Measurements from ENCODE around the gene DDX10. TPM values are rescaled to one million over a fixed set of nuclear protein-coding genes. Genes with fewer than 3 reads are reported as not detected.

DDX10 gene
- total RNA-seq, 1 experiment from 2014 or later, result 78.3 TPM

- H3K4me3 ChIP-seq (ENCODE audit: low read depth, low read length), result no peak overlapping the region
- H3K27me3 Mint-ChIP-seq (ENCODE audit: insufficient read depth, unreplicated experiment), result no peaks in the 10 kb centered on the region
- H3K36me3 Mint-ChIP-seq (ENCODE audit: insufficient read depth, unreplicated experiment), result no peaks in the 10 kb centered on the region
- ChIA-PET CTCF (no interaction called here), POLR2A (no interaction called here)
- intact Hi-C loops (cut with micrococcal nuclease; ENCODE audit: unreplicated experiment), result no loop called here
- BruUV-seq (replicated peaks), result no TSS peak
- no peaks in the 10 kb centered on the region for H3K36me3 ChIP-seq (ENCODE audit: control insufficient read depth, insufficient read depth, low read length)
- no peak overlapping the region for H3K27ac Mint-ChIP-seq (ENCODE audit: unreplicated experiment)
- TF ChIP-seq CTCF (IDR thresholded peaks at IDR 0.05; ENCODE audit: insufficient read depth in 1 of 2, low read depth in 1 of 2, low read length in 1 of 2, severe bottlenecking in 1 of 2, unreplicated experiment in 1 of 2), result no peak
- H3K9me3 ChIP-seq, result no peaks in the 10 kb centered on the region
- H3K4me1 Mint-ChIP-seq (ENCODE audit: low read depth, unreplicated experiment), result peaks cover 6% of the 10 kb centered on the region
- no peak for DNase-seq
- no peak overlapping the region for H3K4me3 Mint-ChIP-seq (ENCODE audit: unreplicated experiment)
- no peaks in the 10 kb centered on the region for H3K27me3 ChIP-seq (replicated peaks; ENCODE audit: control insufficient read depth, insufficient read depth, low read length)
- peaks cover 9% of the 10 kb centered on the region for H3K9me3 Mint-ChIP-seq (ENCODE audit: unreplicated experiment)
- peaks cover 8% of the 10 kb centered on the region for H3K4me1 ChIP-seq
These were observed 128.3 kb downstream of the DDX10 start for GRCh38 chr11:108793138-108793537.

GRCh38 chr11:108793611-108794010 lies 128.7 kb downstream of the DDX10 start:
- no peak for DNase-seq
- H3K4me1 Mint-ChIP-seq (ENCODE audit: low read depth, unreplicated experiment), result peaks cover 10% of the 10 kb centered on the region
- no peaks in the 10 kb centered on the region for H3K27me3 Mint-ChIP-seq (ENCODE audit: insufficient read depth, unreplicated experiment)
- intact Hi-C loops (cut with micrococcal nuclease; ENCODE audit: unreplicated experiment), result no loop called here
- peaks cover 9% of the 10 kb centered on the region for H3K9me3 Mint-ChIP-seq (ENCODE audit: unreplicated experiment)
- Histone ChIP-seq H3K27me3 (replicated peaks; ENCODE audit: control insufficient read depth, insufficient read depth, low read length) (no peaks in the 10 kb centered on the region), H3K4me3 (ENCODE audit: low read depth, low read length) (no peak overlapping the region), H3K36me3 (ENCODE audit: control insufficient read depth, insufficient read depth, low read length) (no peaks in the 10 kb centered on the region), H3K4me1 (peaks cover 12% of the 10 kb centered on the region), H3K9me3 (no peaks in the 10 kb centered on the region)
- H3K36me3 Mint-ChIP-seq (ENCODE audit: insufficient read depth, unreplicated experiment), result no peaks in the 10 kb centered on the region
- TF ChIP-seq CTCF (IDR thresholded peaks at IDR 0.05; ENCODE audit: insufficient read depth in 1 of 2, low read depth in 1 of 2, low read length in 1 of 2, severe bottlenecking in 1 of 2, unreplicated experiment in 1 of 2), result no peak
- ChIA-PET CTCF (no interaction called here), POLR2A (no interaction called here)
- H3K27ac Mint-ChIP-seq (ENCODE audit: unreplicated experiment), result no peak overlapping the region
- no peak overlapping the region for H3K4me3 Mint-ChIP-seq (ENCODE audit: unreplicated experiment)
- BruUV-seq (replicated peaks), result no TSS peak

- TF ChIP-seq CTCF (IDR thresholded peaks at IDR 0.05; ENCODE audit: insufficient read depth in 1 of 2, low read depth in 1 of 2, low read length in 1 of 2, severe bottlenecking in 1 of 2, unreplicated experiment in 1 of 2), result no peak
- ChIA-PET CTCF (no interaction called here), POLR2A (no interaction called here)
- no peak overlapping the region for H3K4me3 ChIP-seq (ENCODE audit: low read depth, low read length)
- intact Hi-C loops (cut with micrococcal nuclease; ENCODE audit: unreplicated experiment), result no loop called here
- no TSS peak for BruUV-seq (replicated peaks)
- H3K9me3 Mint-ChIP-seq (ENCODE audit: unreplicated experiment), result peaks cover 9% of the 10 kb centered on the region
- H3K4me1 ChIP-seq, result peaks cover 23% of the 10 kb centered on the region
- peaks cover 21% of the 10 kb centered on the region for H3K4me1 Mint-ChIP-seq (ENCODE audit: low read depth, unreplicated experiment)
- H3K27me3 Mint-ChIP-seq (ENCODE audit: insufficient read depth, unreplicated experiment), result no peaks in the 10 kb centered on the region
- no peaks in the 10 kb centered on the region for H3K36me3 Mint-ChIP-seq (ENCODE audit: insufficient read depth, unreplicated experiment)
- no peaks in the 10 kb centered on the region for H3K27me3 ChIP-seq (replicated peaks; ENCODE audit: control insufficient read depth, insufficient read depth, low read length)
- H3K36me3 ChIP-seq (ENCODE audit: control insufficient read depth, insufficient read depth, low read length), result no peaks in the 10 kb centered on the region
- DNase-seq, result no peak
- H3K27ac Mint-ChIP-seq (ENCODE audit: unreplicated experiment), result no peak overlapping the region
- H3K9me3 ChIP-seq, result no peaks in the 10 kb centered on the region
- H3K4me3 Mint-ChIP-seq (ENCODE audit: unreplicated experiment), result no peak overlapping the region
These were observed 131.7 kb downstream of the DDX10 start for GRCh38 chr11:108796551-108796950.

Data from Caco-2 (cell line).